Lower leg skin (tissue), 4 donors: ENCODE measurements around the gene GLI3. TPM values are rescaled to one million over a fixed set of nuclear protein-coding genes. Genes with fewer than 3 reads are reported as not detected.

Experiments
- DNase-seq, 2 donors: peaks; one replicate each; pipeline ENCODE4 v3.0.0-alpha.2; 2019; ENCODE audit warnings: low spot score in 2 of 2
- H3K4me3 ChIP-seq: fragments of 200-600 bp; sonication (generic); 2 replicates; pipeline ENCODE4 v1.5.1; 2017; ENCODE audit warnings: mild to moderate bottlenecking, low read depth; ENCODE audit not compliant: poor library complexity, severe bottlenecking
- CTCF ChIP-seq, 3 donors: fragments of 450-650 bp; IDR thresholded peaks; one replicate each; pipeline ENCODE4 v1.5.1; 2016; ENCODE audit warnings: antibody characterized with exemption in 3 of 3, mild to moderate bottlenecking in 3 of 3, moderate library complexity in 2 of 3
- POLR2A ChIP-seq, 2 donors: fragments of 450-650 bp; IDR thresholded peaks; one replicate each; pipeline ENCODE4 v1.6.1; 2016 to 2017; ENCODE audit warnings: antibody characterized with exemption in 2 of 2, mild to moderate bottlenecking in 1 of 2, moderate library complexity in 1 of 2
- WGBS, 2 donors: methylation state at CpG; one replicate each; pipeline ENCODE4 v1.1.5; 2018; 5-methylcytosine and 5-hydroxymethylcytosine counted together
- intact Hi-C: fragments of 100-400 bp; cut with DNase I; formaldehyde crosslinking; loops from one replicate; pipeline ENCODE4 v1.15.0; 2023; ENCODE audit warnings: low total_unique reads
- total RNA-seq, 4 donors: library from RNA; depleted of rRNA; stranded (reverse); fragments of >200 nt; gene quantifications; one replicate each; pipeline ENCODE4 v1.1.0, GENCODE V29; 2016

GLI3 gene
- total RNA-seq, 4 donors from 2014 or later, result 16.4 to 28.2 (median 18.3) TPM

- no peak overlapping the region for H3K4me3 ChIP-seq
- WGBS, 2 donors, result 70 to 71% methylated on average over 3 of the region's 3 CpGs
- TF ChIP-seq POLR2A (IDR thresholded peaks at IDR 0.05) (no peak), CTCF (IDR thresholded peaks at IDR 0.05) (no peak)
- DNase-seq, result no peak
- intact Hi-C loops, result no loop called here
Measured at GRCh38 chr7:41994036-41994745, 242.8 kb downstream of the GLI3 start.

- H3K4me3 ChIP-seq, result no peak overlapping the region
- intact Hi-C loops, result loop anchor here (1.0 kb wide), 1 partner anchor 52 kb away; no protein-coding TSS in a partner anchor
- TF ChIP-seq POLR2A (IDR thresholded peaks at IDR 0.05) (no peak), CTCF (IDR thresholded peaks at IDR 0.05) (no peak)
- WGBS, 2 donors, result 64 to 69% methylated on average over 13 of the region's 13 CpGs
- no peak for DNase-seq
Measured at GRCh38 chr7:41992881-41993867, 243.8 kb downstream of the GLI3 start.

GRCh38 chr7:41984888-41985287, 252.1 kb downstream of the GLI3 start:
- no peak overlapping the region for H3K4me3 ChIP-seq
- intact Hi-C loops, result no loop called here
- 80% methylated on average over 1 of the region's 1 CpG for WGBS, 2 donors
- TF ChIP-seq CTCF (IDR thresholded peaks at IDR 0.05) (no peak), POLR2A (IDR thresholded peaks at IDR 0.05) (no peak)
- no peak for DNase-seq

GRCh38 chr7:41981046-41982040, 255.7 kb downstream of the GLI3 start:
- intact Hi-C loops, result no loop called here

More at GRCh38 chr7:41981046-41982040, 255.7 kb downstream of the GLI3 start:
- 82 to 85% methylated on average over 12 of the region's 12 CpGs for WGBS, 2 donors
- H3K4me3 ChIP-seq, result no peak overlapping the region
- DNase-seq, result no peak
- no peak for TF ChIP-seq CTCF (IDR thresholded peaks at IDR 0.05)
